Mucosa of rectum (tissue), 2 donors: ENCODE measurements around the gene CD101.

Source experiments
- H3K27ac ChIP-seq, 2 donors: one replicate each; pipeline ENCODE4 v1.7.0; 2013; ENCODE audit warnings: inconsistent platforms in 2 of 2, low read depth in 2 of 2, low read length in 2 of 2
- H3K27me3 ChIP-seq, 2 donors: one replicate each; pipeline ENCODE4 v1.7.0; 2013; ENCODE audit warnings: low read length in 2 of 2; ENCODE audit not compliant: control insufficient read depth in 2 of 2, insufficient read depth in 2 of 2
- H3K36me3 ChIP-seq, 2 donors: one replicate each; pipeline ENCODE4 v1.7.0; 2013; ENCODE audit warnings: low read length in 2 of 2; ENCODE audit not compliant: control insufficient read depth in 2 of 2, insufficient read depth in 2 of 2
- H3K4me1 ChIP-seq, 2 donors: one replicate each; pipeline ENCODE4 v1.7.0; 2013; ENCODE audit warnings: low read length in 2 of 2, mild to moderate bottlenecking in 1 of 2; ENCODE audit not compliant: control insufficient read depth in 2 of 2, insufficient read depth in 2 of 2
- H3K4me3 ChIP-seq, 2 donors: one replicate each; pipeline ENCODE4 v1.7.0; 2013; ENCODE audit warnings: low read length in 2 of 2
- H3K9ac ChIP-seq, 2 donors: one replicate each; pipeline ENCODE4 v1.7.0; 2013; ENCODE audit warnings: low read length in 2 of 2, low read depth in 1 of 2, mild to moderate bottlenecking in 1 of 2
- H3K9me3 ChIP-seq, 2 donors: one replicate each; pipeline ENCODE4 v1.7.0; 2013; ENCODE audit warnings: low read length in 2 of 2; ENCODE audit not compliant: control insufficient read depth in 2 of 2
- donor health status: healthy.
- donor health status: Normal muscosa, but diverticular disease.

CD101 gene

DNA sequence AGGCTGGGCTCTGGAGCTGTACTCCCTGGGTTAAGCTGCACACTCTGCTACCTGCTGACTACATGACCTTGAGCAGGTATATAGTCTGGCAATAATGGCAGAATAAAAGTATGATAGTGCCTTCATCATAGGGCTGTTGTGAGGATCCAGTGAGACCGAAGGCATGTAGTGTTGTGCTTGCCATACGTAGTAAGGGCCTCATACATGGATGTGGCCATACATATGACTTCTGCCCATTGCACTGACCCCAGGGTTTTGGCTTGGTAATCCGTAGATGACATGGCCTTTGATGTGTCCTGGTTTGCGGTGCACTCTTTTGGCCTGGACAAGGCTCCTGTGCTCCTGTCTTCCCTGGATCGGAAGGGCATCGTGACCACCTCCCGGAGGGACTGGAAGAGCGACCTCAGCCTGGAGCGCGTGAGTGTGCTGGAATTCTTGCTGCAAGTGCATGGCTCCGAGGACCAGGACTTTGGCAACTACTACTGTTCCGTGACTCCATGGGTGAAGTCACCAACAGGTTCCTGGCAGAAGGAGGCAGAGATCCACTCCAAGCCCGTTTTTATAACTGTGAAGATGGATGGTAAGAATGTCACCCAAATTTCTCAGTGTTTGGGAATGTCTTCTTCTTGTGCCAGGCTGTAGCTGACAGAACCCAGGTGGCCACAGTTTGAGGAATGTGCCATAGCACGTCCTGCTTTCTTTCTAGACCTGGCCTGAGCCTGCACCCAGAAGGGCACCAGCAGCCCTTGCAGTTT is 17.0 kb upstream of the CD101 start:
- Histone ChIP-seq H3K9ac (no peak overlapping the region), H3K9me3 (no peaks in the 10 kb centered on the region), H3K4me1 (peaks cover 20 to 45% of the 10 kb centered on the region in 2 donors), H3K4me3 (no peak overlapping the region), H3K27ac (peak overlapping the region; percentile 16 to 48), H3K36me3 (peaks cover 0 to 3% of the 10 kb centered on the region in 2 donors), H3K27me3 (no peaks in the 10 kb centered on the region)

- Histone ChIP-seq H3K27ac (no peak overlapping the region), H3K27me3 (no peaks in the 10 kb centered on the region), H3K9me3 (no peaks in the 10 kb centered on the region), H3K36me3 (peaks cover 0 to 3% of the 10 kb centered on the region in 2 donors), H3K4me1 (peaks cover 19 to 48% of the 10 kb centered on the region in 2 donors), H3K9ac (no peak overlapping the region), H3K4me3 (no peak overlapping the region)
Observed at GRCh38 chr1:116986421-116987255, 14.9 kb upstream of the CD101 start.

DNA sequence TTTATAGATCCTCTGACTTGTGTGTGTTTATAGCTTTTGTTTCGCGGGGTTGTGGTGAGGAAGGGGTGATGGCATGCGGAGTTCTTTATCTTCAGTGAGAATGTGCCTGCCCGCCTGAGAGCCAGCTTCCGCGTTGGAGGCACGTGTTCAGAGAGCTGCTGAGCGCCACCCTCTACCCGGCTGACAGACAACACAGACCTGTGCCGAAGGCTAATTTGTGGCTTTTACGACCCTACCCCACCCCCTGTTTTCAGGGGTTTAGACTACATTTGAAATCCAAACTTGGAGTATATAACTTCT is 14.4 kb upstream of the CD101 start:
- no peak overlapping the region for H3K27ac ChIP-seq
- H3K4me3 ChIP-seq = no peak overlapping the region

GRCh38 chr1:116988248-116988647 is 13.3 kb upstream of the CD101 start:
- Histone ChIP-seq H3K9ac (no peak overlapping the region), H3K4me1 (peaks cover 6 to 34% of the 10 kb centered on the region in 2 donors), H3K27ac (peak overlapping the region in 1 of 2 donors; percentile 60), H3K9me3 (no peaks in the 10 kb centered on the region), H3K27me3 (no peaks in the 10 kb centered on the region), H3K4me3 (no peak overlapping the region), H3K36me3 (peaks cover 0 to 6% of the 10 kb centered on the region in 2 donors)

More for the DNA sequence above, 14.4 kb upstream of the CD101 start:
- no peak overlapping the region for H3K9ac ChIP-seq
- H3K27me3 ChIP-seq = no peaks in the 10 kb centered on the region
- H3K9me3 ChIP-seq = no peaks in the 10 kb centered on the region
- H3K36me3 ChIP-seq = peaks cover 0 to 3% of the 10 kb centered on the region in 2 donors
- peaks cover 14 to 44% of the 10 kb centered on the region in 2 donors for H3K4me1 ChIP-seq

GRCh38 chr1:116988908-116989307 is 12.7 kb upstream of the CD101 start:
- H3K27ac ChIP-seq = peak overlapping the region in 1 of 2 donors; percentile 60
- peaks cover 5 to 30% of the 10 kb centered on the region in 2 donors for H3K4me1 ChIP-seq

DNA sequence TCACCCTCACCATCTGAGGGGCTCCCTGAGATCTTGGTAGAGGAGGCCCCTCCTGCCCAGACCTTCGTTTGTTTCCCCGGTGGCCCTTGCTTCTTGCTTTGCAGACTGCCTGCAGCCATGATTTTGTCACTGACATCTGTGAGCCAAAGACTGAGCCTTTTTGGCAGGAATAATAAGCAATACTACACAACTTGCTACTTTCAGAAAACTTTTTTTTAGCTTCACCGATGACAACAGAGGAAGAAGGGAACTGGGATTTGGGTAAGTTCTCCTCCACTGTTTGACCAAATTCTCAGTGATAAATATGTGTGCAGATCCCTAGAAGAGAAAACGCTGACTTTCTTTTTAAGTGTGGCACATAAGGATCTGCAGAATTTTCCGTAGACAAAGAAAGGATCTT is 11.7 kb upstream of the CD101 start:
- peaks cover 0 to 6% of the 10 kb centered on the region in 2 donors for H3K36me3 ChIP-seq
- H3K9ac ChIP-seq = no peak overlapping the region
- no peaks in the 10 kb centered on the region for H3K27me3 ChIP-seq
- H3K4me3 ChIP-seq = no peak overlapping the region
- peaks cover 0 to 26% of the 10 kb centered on the region in 2 donors for H3K4me1 ChIP-seq
- H3K27ac ChIP-seq = peak overlapping the region in 1 of 2 donors; percentile 1
- H3K9me3 ChIP-seq = no peaks in the 10 kb centered on the region

More at GRCh38 chr1:116988908-116989307, 12.7 kb upstream of the CD101 start:
- H3K9me3 ChIP-seq = no peaks in the 10 kb centered on the region
- H3K9ac ChIP-seq = peak overlapping the region in 1 of 2 donors; percentile 3
- no peaks in the 10 kb centered on the region for H3K27me3 ChIP-seq
- peaks cover 0 to 6% of the 10 kb centered on the region in 2 donors for H3K36me3 ChIP-seq
- no peak overlapping the region for H3K4me3 ChIP-seq

- H3K4me3 ChIP-seq = no peak overlapping the region
- H3K27me3 ChIP-seq = no peaks in the 10 kb centered on the region
- peaks cover 0 to 26% of the 10 kb centered on the region in 2 donors for H3K4me1 ChIP-seq
- H3K36me3 ChIP-seq = peaks cover 0 to 6% of the 10 kb centered on the region in 2 donors
- peak overlapping the region; percentile 1 to 58 for H3K27ac ChIP-seq
- H3K9me3 ChIP-seq = no peaks in the 10 kb centered on the region
- no peak overlapping the region for H3K9ac ChIP-seq
Observed at GRCh38 chr1:116990612-116991151, 10.9 kb upstream of the CD101 start.

DNA sequence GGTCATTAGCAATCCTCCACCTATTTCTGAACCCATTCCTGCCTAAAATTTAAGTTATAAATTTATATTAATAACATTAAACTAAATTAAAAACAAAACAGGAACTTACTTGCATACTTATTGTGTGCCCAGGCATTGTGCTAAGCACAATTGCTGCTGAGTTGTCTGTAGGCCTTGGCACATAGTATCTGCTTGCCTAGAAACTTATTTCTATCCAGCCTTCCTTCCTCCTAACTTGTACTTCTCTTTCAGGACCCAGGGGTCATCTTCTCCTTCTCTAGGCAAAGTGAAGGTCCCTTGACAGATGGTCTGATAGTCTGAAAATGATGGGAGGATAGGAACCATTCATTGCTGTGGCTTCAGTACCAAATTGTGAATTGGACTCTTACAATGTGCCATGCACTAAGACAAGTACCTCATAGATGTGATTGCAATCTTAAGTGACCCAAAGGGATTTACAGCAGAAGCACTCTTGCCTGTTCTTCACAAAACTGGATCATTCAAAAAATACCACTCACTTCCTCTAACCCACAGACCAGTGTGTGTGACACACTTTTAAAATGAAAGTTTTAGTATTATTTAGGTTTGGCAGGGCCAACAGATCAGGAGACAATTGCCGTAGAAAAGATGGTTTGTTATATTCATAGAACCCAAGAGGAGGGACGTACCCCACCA is 10.3 kb upstream of the CD101 start:
- Histone ChIP-seq H3K36me3 (peaks cover 0 to 6% of the 10 kb centered on the region in 2 donors), H3K4me1 (peaks cover 0 to 26% of the 10 kb centered on the region in 2 donors), H3K27me3 (no peaks in the 10 kb centered on the region), H3K9ac (no peak overlapping the region), H3K9me3 (no peaks in the 10 kb centered on the region), H3K27ac (peak overlapping the region in 1 of 2 donors; percentile 58), H3K4me3 (no peak overlapping the region)

DNA sequence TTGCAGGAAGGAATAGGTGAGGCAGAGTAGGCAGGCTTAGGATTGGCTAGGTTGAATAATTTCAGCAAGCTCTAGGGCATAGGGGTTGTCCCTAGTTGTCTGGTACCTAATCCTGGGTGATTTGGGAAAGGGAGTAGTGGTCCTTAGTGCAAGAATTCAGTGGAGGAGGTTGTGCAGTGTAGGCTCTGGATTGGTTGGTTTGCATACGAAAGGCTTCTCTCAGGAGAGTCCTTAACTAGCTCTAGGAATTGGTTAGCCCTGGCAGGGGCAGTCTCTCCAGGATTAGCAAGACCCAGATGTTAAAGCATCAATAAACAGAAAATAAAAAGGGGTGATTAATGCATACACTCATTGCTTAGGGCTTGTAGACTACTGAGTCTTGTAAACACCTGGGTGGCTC is 9.6 kb upstream of the CD101 start:
- no peaks in the 10 kb centered on the region for H3K9me3 ChIP-seq
- H3K9ac ChIP-seq = no peak overlapping the region
- peaks cover 0 to 6% of the 10 kb centered on the region in 2 donors for H3K36me3 ChIP-seq
- H3K27ac ChIP-seq = no peak overlapping the region
- H3K27me3 ChIP-seq = no peaks in the 10 kb centered on the region
- H3K4me1 ChIP-seq = peaks cover 0 to 26% of the 10 kb centered on the region in 2 donors
- H3K4me3 ChIP-seq = no peak overlapping the region
